Astrocyte (in vitro differentiated cells and primary cell): ENCODE results near the gene AUTS2.

ENCODE experiments used
- EZH2 ChIP-seq: IDR thresholded peaks from 2 replicates; pipeline ENCODE4 v1.6.1; 2012; ENCODE audit warnings: mild to moderate bottlenecking, low read length, inconsistent platforms; ENCODE audit not compliant: insufficient read depth
- TF ChIP-seq, protein P1 (sequence below): IDR thresholded peaks from 2 replicates; pipeline ENCODE4 v1.5.1; 2011; ENCODE audit warnings: low read depth, mild to moderate bottlenecking, inconsistent platforms, low read length, moderate library complexity; ENCODE audit not compliant: insufficient read depth

DNA sequence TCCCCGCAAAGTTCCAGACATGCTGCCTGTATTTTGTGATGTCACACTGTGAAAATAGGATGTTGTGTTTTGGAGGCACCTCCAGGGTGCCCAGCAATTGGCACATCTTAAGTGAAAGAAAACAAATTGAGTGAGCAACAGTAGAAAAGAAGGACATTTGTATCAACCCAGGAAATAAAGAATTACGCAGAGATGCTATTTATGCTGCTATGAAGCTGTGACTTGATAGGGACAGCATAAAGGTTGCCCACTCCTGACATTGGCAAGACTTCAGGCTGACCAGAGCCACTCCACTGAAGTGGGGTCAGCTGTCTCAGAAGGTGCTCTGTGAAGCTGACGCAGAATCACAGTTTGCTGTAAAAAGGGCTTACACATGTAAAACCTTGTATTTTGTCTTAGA, 803.8 kb downstream of the AUTS2 start:
- TF ChIP-seq EZH2, result no peak
- TF ChIP-seq, protein P1, sequence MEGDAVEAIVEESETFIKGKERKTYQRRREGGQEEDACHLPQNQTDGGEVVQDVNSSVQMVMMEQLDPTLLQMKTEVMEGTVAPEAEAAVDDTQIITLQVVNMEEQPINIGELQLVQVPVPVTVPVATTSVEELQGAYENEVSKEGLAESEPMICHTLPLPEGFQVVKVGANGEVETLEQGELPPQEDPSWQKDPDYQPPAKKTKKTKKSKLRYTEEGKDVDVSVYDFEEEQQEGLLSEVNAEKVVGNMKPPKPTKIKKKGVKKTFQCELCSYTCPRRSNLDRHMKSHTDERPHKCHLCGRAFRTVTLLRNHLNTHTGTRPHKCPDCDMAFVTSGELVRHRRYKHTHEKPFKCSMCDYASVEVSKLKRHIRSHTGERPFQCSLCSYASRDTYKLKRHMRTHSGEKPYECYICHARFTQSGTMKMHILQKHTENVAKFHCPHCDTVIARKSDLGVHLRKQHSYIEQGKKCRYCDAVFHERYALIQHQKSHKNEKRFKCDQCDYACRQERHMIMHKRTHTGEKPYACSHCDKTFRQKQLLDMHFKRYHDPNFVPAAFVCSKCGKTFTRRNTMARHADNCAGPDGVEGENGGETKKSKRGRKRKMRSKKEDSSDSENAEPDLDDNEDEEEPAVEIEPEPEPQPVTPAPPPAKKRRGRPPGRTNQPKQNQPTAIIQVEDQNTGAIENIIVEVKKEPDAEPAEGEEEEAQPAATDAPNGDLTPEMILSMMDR, result no peak
